GM19372 (cell line): ENCODE results near the gene DDX39B.
"Not testable (repeated sequence)": the region's sequence is repeated elsewhere in the genome, so short reads cannot be mapped to it uniquely, and the experiment has no call there.

Experiments
- ATAC-seq: cut with Tn5 transposase; IDR thresholded peaks from one replicate; pipeline ENCODE4 v1.9.1; 2021; ENCODE audit warnings: mild to moderate bottlenecking, low read depth, moderate library complexity; ENCODE audit not compliant: unreplicated experiment

DDX39B gene

DNA sequence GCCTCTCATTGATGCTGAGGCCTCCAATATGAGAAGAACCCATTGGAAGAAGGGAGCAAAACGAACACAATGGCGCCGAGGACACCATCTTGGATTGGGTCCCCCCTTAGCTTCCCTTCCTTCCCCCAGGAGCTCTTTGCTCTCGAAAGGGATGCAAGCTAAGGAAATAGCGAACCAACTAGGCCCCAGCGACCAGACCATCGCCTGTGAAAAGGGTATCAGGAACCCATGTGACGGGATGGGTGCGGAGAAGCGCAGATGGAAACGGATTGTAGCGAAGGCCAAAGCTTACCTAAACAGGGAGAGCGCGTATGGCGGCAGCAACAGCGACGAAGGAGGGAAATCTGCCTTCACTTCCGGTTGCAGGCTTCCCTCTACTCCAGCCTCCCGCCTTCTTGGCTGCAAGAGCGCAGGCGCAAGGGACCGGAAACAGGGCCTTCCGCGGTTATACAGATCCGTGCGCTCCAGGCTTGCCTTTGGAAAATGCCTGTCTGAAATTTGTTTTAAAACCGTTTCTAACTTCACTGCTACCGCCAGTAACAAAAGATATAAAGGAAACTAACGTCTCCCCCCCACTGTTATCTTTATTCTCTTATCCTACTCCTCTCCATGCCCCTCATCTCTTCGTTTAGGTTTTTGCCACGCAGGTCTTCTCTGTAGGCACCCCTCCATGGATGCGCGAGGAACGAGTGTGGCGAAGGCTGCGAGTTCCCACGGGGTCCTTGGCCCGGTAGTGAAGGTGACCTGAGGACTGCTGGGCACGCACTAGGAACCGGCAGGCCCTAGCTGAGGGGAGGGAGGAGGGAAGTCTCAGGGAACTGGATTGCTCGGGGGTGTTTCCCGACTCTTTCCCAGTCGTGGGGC, at the start of gene DDX39B:
Gene DDX39B (minus strand): TSS at position 346 of the 864 bp plus-strand sequence. CDS start 1,471 bp downstream, outside the sequence.
- ATAC-seq = peak; percentile 64

DNA sequence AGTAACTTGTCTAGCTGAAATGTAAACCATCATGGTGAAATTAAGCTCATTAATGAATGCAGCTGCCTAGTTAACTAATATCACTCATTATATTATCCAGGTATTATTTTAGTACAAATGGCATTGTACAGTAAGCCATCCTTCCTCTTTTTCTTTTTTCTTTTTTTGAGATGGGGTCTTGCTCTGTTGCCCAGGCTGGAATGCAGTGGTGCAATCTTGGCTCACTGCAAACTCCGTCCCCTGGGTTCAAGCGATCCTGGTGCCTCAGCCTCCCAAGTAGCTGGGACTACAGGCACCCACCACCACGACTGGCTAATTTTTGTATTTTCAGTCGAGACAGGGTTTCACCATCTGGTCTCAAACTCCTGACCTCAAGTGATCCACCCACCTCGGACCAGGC, 48.9 kb upstream of the DDX39B start:
- not testable (repeated sequence) for ATAC-seq

- no peak for ATAC-seq
These were observed 47.3 kb upstream of the DDX39B start for GRCh38 chr6:31588871-31589650.

- ATAC-seq = no peak
These were observed 46.3 kb upstream of the DDX39B start for GRCh38 chr6:31587791-31588777.

DNA sequence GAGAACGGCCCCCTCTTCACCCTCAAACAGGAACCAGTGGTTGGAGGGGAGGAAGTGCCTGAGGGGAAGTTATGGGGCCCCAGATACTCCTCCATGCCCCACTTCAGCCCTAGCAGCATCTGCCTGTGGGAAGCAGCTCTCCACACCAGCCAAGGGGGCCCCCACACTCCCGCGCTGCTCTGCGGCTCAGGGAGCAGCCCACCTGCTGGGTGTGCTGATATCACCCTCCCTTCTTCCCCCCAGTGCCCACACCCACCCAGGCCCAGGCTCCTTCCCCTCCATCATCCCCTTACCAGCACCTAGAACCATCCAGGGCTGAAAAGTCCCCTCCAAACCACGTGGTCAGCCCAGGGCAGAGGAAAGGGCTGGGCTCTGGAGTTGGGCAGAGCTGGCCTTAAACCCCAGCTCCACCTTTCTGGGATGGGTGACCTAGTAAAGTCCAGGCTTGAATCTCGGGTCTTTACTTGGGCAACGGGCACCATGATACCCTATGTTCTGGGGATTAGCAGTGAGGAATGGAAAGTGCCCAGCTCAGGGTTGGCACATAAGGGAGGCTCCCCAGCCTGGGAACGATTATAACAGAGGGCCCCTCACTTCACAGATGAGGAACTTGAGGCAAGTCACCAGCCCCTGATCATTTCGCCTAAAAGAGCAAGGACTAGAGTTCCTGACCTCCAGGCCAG, 44.9 kb upstream of the DDX39B start:
- no peak for ATAC-seq

- ATAC-seq = no peak
These were observed 44.2 kb upstream of the DDX39B start, which contains the start of gene LST1 for GRCh38 chr6:31586008-31586407. Gene LST1, plus strand, starts transcription at chr6:31586277. Its CDS starts 1,023 bp downstream, at chr6:31587300.

- no peak for ATAC-seq
These were observed 43.7 kb upstream of the DDX39B start for GRCh38 chr6:31585491-31585890.

GRCh38 chr6:31582230-31582643, 40.4 kb upstream of the DDX39B start, which contains the start of gene LTB:
Gene LTB, minus strand, starts transcription at chr6:31582424. Its CDS starts 7 bp downstream, at chr6:31582417.
- ATAC-seq = no peak

- ATAC-seq = no peak
These were observed 39.8 kb upstream of the DDX39B start for GRCh38 chr6:31581434-31582229.

- ATAC-seq = no peak
These were observed 39.1 kb upstream of the DDX39B start for GRCh38 chr6:31580807-31581433.

DNA sequence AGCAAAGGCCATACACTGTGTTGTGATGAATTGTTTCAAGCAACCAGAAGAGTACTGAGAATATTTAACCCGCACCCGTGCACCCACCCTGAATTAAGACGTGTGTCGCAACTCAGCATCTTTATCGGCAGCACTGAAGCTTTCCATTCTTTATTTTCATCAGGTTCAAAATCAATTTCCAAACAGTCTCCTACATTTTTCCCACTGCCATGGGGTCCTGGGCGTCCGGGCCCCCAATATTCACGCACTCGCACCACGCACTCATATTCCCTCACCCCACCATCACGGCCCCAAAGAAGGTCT, 38.6 kb upstream of the DDX39B start:
- no peak for ATAC-seq

DNA sequence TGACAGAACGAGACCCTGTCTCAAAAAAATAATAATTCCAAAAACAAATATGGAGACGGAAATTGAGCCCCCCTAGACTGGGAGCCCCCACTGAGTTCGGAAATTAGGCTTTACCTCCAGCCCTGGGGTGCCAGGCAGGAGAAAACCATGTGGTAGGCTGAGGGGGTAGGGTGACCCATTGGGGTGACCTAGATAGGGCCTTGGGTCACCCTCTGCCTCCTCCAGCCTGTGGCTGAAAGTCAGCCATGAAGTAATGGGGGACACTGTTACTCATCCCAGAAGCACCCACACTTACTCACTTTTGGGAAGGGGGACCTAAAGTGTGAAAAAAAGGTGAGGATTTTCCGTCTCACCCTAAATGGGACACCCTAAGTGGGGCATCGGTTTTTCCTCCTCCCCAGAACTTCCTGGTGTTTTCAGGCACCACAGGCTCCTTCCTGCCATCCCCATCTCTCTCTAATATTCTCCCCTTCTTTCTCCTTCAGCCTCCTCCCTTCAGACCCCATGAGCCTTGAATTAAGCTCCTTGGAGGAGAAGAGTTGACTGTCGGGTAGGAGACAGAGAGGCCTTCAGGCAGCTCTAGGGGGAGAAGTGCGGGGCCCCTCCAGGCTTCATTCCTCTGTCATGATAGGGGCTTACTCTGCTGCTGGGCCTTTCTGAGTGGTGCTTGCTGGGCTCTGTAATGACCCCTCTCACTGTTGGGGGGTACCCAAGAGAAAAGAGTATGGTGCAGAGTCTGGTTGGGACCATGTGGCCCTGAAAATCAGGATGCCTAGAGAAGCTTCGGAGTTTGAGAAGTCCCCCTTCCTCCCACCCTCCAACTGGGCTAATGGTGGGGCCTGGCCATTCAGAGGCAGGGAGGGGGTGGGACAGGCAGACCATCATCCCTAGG, 38.0 kb upstream of the DDX39B start:
- no peak for ATAC-seq

DNA sequence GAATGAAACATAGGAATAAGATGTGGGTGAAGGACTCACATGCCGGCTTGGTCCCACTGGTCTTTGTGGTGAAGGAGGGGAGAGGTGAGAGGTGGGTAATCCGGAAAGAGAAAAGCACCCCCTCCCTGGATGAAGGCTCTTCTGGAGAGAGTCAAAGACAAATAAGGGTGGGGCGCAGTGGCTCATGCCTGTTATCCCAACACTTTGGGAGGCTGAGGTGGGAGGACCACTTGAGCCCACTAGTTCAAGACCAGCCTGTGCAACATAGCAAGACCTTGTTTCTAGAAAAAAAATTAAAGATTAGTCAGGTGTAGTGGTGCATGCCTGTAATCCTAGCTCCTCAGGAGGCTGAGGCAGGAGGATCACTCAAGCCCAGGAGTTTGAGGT, 37.3 kb upstream of the DDX39B start:
- ATAC-seq = no peak

DNA sequence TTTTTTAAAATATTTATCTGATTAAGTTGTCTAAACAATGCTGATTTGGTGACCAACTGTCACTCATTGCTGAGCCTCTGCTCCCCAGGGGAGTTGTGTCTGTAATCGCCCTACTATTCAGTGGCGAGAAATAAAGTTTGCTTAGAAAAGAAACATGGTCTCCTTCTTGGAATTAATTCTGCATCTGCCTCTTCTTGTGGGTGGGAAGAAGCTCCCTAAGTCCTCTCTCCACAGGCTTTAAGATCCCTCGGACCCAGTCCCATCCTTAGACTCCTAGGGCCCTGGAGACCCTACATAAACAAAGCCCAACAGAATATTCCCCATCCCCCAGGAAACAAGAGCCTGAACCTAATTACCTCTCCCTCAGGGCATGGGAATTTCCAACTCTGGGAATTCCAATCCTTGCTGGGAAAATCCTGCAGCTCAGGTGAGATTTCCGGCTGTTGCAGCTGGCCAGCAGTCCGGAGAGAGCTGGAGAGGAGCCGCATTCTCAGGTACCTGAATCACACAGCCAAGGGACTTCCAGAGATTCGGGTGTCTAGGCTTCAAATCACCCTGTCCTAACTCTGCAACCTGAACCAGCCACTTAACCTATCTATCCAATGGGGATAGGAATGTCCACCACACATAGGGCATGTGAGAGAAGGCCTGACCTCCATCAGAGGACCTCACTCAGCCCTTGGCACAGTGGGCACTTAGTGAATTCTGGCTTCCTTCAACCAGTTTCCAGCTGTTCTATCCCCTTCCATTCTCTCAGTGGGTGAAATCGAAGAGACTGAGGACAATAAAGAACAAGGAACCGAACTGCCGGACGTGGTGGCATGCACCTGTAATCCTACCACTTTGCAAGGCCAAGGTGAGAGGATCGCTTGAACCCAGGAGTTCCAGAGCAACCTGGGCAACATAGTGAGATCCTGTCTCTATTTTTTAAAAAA, 36.6 kb upstream of the DDX39B start:
- no peak for ATAC-seq

GRCh38 chr6:31577579-31577966, 35.8 kb upstream of the DDX39B start:
- no peak for ATAC-seq

- ATAC-seq = no peak
These were observed 35.2 kb upstream of the DDX39B start for GRCh38 chr6:31576897-31577578.
